Mammary epithelial cell (primary cell): ENCODE results near the gene RSU1.

Source experiments
- CTCF ChIP-seq, 2 donors: IDR thresholded peaks in 1 of 2; conservative IDR thresholded peaks in 1 of 2; 2 replicates each; pipeline ENCODE4 v1.5.1; 2011 to 2012; ENCODE audit warnings: inconsistent platforms in 2 of 2, low read length in 2 of 2, mild to moderate bottlenecking in 2 of 2, control low read depth in 1 of 2, low read depth in 1 of 2; ENCODE audit not compliant: insufficient read depth in 1 of 2; ENCODE audit errors: extremely low read depth in 1 of 2
- EZH2 ChIP-seq: IDR thresholded peaks from 2 replicates; pipeline ENCODE4 v1.6.1; 2012; ENCODE audit warnings: low read length, inconsistent platforms, borderline replicate concordance

- TF ChIP-seq CTCF (conservative IDR thresholded peaks at IDR 0.05 in 1 of 2, IDR thresholded peaks at IDR 0.05 in 1 of 2; ENCODE audit: extremely low read depth in 1 of 2, insufficient read depth in 1 of 2, low read depth in 1 of 2, low read length in 2 of 2) (no peak), EZH2 (no peak)
Measured at GRCh38 chr10:16769331-16769730, 47.9 kb downstream of the RSU1 start.
